ENCODE data around the gene REXO1.

DNA sequence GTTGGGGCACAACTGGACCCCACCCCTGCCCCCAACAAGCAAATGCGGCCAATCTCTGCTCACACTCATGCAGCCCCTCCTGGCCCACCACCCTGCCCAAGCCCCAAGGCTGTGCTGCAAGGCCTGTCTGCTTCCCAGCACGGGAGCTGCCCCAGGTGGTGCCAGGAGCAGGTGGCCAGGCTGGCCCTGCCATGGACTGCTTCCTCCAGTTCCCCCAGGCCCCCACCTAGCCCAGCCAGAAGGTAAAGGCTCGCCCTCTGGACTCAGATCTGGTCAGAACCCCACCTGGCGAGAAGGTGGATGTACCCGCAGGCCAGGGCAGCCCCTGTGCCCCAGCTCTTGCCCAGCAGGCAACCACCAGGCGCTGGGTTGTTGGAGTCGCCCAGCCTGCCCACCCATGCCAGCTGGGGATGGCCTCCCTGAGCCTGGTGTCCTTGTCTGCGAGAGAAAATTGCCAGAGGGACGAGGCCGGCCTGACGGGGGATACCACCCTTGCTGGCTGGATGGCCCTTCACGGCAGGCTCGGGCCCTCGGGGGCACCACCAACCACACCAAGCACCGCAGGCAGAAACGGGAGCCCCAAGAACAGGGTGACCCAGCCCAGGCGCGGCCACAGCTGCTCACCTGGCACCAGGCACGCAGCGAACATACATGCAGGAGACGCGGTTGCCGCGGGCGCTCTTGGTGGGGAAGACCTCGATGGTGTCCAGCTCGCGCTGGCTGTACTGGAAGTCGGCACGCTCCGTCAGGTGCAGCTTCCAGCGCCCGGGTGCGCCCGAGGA is 32.5 kb upstream of the REXO1 start:
- no peak for TF ChIP-seq POLR2A (IDR thresholded peaks at IDR 0.05)
- TF ChIP-seq, protein P1, sequence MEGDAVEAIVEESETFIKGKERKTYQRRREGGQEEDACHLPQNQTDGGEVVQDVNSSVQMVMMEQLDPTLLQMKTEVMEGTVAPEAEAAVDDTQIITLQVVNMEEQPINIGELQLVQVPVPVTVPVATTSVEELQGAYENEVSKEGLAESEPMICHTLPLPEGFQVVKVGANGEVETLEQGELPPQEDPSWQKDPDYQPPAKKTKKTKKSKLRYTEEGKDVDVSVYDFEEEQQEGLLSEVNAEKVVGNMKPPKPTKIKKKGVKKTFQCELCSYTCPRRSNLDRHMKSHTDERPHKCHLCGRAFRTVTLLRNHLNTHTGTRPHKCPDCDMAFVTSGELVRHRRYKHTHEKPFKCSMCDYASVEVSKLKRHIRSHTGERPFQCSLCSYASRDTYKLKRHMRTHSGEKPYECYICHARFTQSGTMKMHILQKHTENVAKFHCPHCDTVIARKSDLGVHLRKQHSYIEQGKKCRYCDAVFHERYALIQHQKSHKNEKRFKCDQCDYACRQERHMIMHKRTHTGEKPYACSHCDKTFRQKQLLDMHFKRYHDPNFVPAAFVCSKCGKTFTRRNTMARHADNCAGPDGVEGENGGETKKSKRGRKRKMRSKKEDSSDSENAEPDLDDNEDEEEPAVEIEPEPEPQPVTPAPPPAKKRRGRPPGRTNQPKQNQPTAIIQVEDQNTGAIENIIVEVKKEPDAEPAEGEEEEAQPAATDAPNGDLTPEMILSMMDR (IDR thresholded peaks at IDR 0.05) = no peak

All from testis (tissue), 2 donors.